ENCODE measurements around the gene GRAMD2A. TPM values are rescaled to one million over a fixed set of nuclear protein-coding genes. Genes with fewer than 3 reads are reported as not detected.

Gene GRAMD2A
- total and polyA plus RNA-seq, 2 donors (not counting 3 experiments of a cell fraction or from before 2014, with no cell fraction given) = 0.08 to 0.29 TPM

GRCh38 chr15:72131922-72132321 lies 65.7 kb downstream of the GRAMD2A start:
- no peaks in the 10 kb centered on the region for H3K79me2 ChIP-seq (ENCODE audit: control insufficient read depth, insufficient read depth, low read length)
- no peaks in the 10 kb centered on the region for H3K27me3 ChIP-seq (ENCODE audit: control insufficient read depth in 2 of 2, insufficient read depth in 2 of 2, low read length in 2 of 2)
- H4K20me1 ChIP-seq (replicated peaks; ENCODE audit: control insufficient read depth, extremely low read depth, insufficient read depth, low read length) = no peaks in the 10 kb centered on the region
- no peaks in the 10 kb centered on the region for H3K36me3 ChIP-seq (ENCODE audit: control insufficient read depth in 2 of 2, extremely low read depth in 1 of 2, insufficient read depth in 2 of 2, low read length in 2 of 2)
- TF ChIP-seq POLR2AphosphoS5 (IDR thresholded peaks at IDR 0.05; ENCODE audit: insufficient read depth, low read depth, low read length) (no peak), GATA2 (IDR thresholded peaks at IDR 0.05; ENCODE audit: insufficient read depth, insufficient read length, low read depth, low read length) (no peak), JUN (IDR thresholded peaks at IDR 0.05; ENCODE audit: borderline replicate concordance, insufficient read depth, insufficient read length, low read depth) (no peak), MAX (IDR thresholded peaks at IDR 0.05; ENCODE audit: insufficient read depth, insufficient read length) (no peak), POLR2A (IDR thresholded peaks at IDR 0.05; ENCODE audit: low read depth, low read length) (no peak), EZH2 (IDR thresholded peaks at IDR 0.05; ENCODE audit: borderline replicate concordance, low read depth, low read length, severe bottlenecking) (no peak), MYC (IDR thresholded peaks at IDR 0.05; ENCODE audit: low read depth, low read length) (no peak), FOS (IDR thresholded peaks at IDR 0.05; ENCODE audit: borderline replicate concordance, insufficient read depth, low read length) (no peak)
- TF ChIP-seq, protein P1, sequence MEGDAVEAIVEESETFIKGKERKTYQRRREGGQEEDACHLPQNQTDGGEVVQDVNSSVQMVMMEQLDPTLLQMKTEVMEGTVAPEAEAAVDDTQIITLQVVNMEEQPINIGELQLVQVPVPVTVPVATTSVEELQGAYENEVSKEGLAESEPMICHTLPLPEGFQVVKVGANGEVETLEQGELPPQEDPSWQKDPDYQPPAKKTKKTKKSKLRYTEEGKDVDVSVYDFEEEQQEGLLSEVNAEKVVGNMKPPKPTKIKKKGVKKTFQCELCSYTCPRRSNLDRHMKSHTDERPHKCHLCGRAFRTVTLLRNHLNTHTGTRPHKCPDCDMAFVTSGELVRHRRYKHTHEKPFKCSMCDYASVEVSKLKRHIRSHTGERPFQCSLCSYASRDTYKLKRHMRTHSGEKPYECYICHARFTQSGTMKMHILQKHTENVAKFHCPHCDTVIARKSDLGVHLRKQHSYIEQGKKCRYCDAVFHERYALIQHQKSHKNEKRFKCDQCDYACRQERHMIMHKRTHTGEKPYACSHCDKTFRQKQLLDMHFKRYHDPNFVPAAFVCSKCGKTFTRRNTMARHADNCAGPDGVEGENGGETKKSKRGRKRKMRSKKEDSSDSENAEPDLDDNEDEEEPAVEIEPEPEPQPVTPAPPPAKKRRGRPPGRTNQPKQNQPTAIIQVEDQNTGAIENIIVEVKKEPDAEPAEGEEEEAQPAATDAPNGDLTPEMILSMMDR (IDR thresholded peaks at IDR 0.05; ENCODE audit: extremely low read depth in 1 of 2, insufficient read depth in 1 of 2, low read depth in 1 of 2, low read length in 2 of 2) = no peak
- FAIRE-seq = no peak
- intact Hi-C loops (cut with micrococcal nuclease) (no loop called here), dilution Hi-C loops (cut with MboI; ENCODE audit: extremely low pct_ligation_motif_present, low sequenced_read_pairs) (no loop called here)
- no peak for DNase-seq (ENCODE audit: low read depth, low spot score)
- no peak overlapping the region for H3K9ac ChIP-seq (replicated peaks; ENCODE audit: extremely low read depth, insufficient read depth, low read length)
- ChIA-PET CTCF (no interaction called here), POLR2A (no interaction called here)
- H3K9me1 ChIP-seq (replicated peaks; ENCODE audit: control insufficient read depth, extremely low read depth, insufficient read depth, low read length) = no peaks in the 10 kb centered on the region
- H3K4me1 ChIP-seq (ENCODE audit: control insufficient read depth, extremely low read depth, insufficient read depth, low read length) = no peaks in the 10 kb centered on the region
- no peak overlapping the region for H2AFZ ChIP-seq (ENCODE audit: low read depth, low read length)
- H3K4me2 ChIP-seq (ENCODE audit: insufficient read depth, low read length) = no peak overlapping the region
- H3K27ac ChIP-seq (ENCODE audit: insufficient read depth, low read depth, low read length) = no peak overlapping the region
- no peaks in the 10 kb centered on the region for H3K9me3 ChIP-seq (replicated peaks; ENCODE audit: control insufficient read depth, insufficient read depth, low read length)
- no peak overlapping the region for H3K4me3 ChIP-seq (replicated peaks in 1 of 3; ENCODE audit: insufficient read depth in 1 of 3, low read depth in 1 of 3, low read length in 3 of 3)
- BruUV-seq (replicated peaks) = no TSS peak

All from endothelial cell of umbilical vein (primary cell).